HepG2 (cell line): ENCODE results near the gene SAE1. TPM values are rescaled to one million over a fixed set of nuclear protein-coding genes. Genes with fewer than 3 reads are reported as not detected.

Experiments
- CBFB ChIP-seq: sonication (generic); formaldehyde crosslinking; IDR thresholded peaks from 2 replicates; pipeline ENCODE4 v1.4.0; 2020; ENCODE audit warnings: missing genetic modification reagents
- EP300 ChIP-seq, 3 experiments: sonication (generic) in 1 of 3; formaldehyde crosslinking in 1 of 3; IDR thresholded peaks; 2 replicates each; pipeline versions ENCODE4 v1.5.1 to v1.6.1; 2011 to 2020; ENCODE audit warnings: low read depth in 2 of 3, low read length in 2 of 3, borderline replicate concordance in 1 of 3, improper control_type of control experiment in 1 of 3, mild to moderate bottlenecking in 1 of 3, missing genetic modification reagents in 1 of 3, moderate library complexity in 1 of 3
- HMG20A ChIP-seq: IDR thresholded peaks from 2 replicates; pipeline ENCODE4 v1.6.1; 2016; ENCODE audit warnings: borderline replicate concordance
- KMT2A ChIP-seq: sonication (generic); formaldehyde crosslinking; IDR thresholded peaks from 2 replicates; pipeline ENCODE4 v1.4.0; 2020; ENCODE audit warnings: missing genetic modification reagents
- MBNL3 ChIP-seq: fragments of 250-450 bp; sonication (Bioruptor Pico); conservative IDR thresholded peaks from 2 replicates; pipeline ENCODE4 v1.8.0; 2022; ENCODE audit warnings: mild to moderate bottlenecking, inconsistent platforms
- POLR2A ChIP-seq, 2 experiments: IDR thresholded peaks; 2 replicates each; pipeline ENCODE4 v1.6.1; 2011; ENCODE audit warnings: low read depth in 2 of 2, low read length in 2 of 2, mild to moderate bottlenecking in 1 of 2, moderate library complexity in 1 of 2; ENCODE audit not compliant: insufficient read depth in 1 of 2
- SIN3B ChIP-seq: fragments of 150-350 bp; IDR thresholded peaks from 2 replicates; pipeline ENCODE4 v1.6.1; 2014; ENCODE audit warnings: low read length
- SOX5 ChIP-seq: IDR thresholded peaks from 2 replicates; pipeline ENCODE4 v1.6.1; 2016; ENCODE audit warnings: borderline replicate concordance
- SSRP1 ChIP-seq: IDR thresholded peaks from 2 replicates; pipeline ENCODE4 v1.6.1; 2016; ENCODE audit warnings: control low read depth
- ZNF138 ChIP-seq: sonication (generic); formaldehyde crosslinking; IDR thresholded peaks from 2 replicates; pipeline ENCODE4 v1.5.0; 2020; ENCODE audit warnings: mild to moderate bottlenecking, low read depth, missing genetic modification reagents
- ZNF24 ChIP-seq: fragments of 450-650 bp; IDR thresholded peaks from 2 replicates; pipeline ENCODE4 v1.6.1; 2017; ENCODE audit warnings: antibody characterized with exemption, mild to moderate bottlenecking
- ZNF468 ChIP-seq: sonication (generic); formaldehyde crosslinking; IDR thresholded peaks from 2 replicates; pipeline ENCODE4 v1.8.0; 2022; ENCODE audit warnings: mild to moderate bottlenecking, moderate library complexity, missing genetic modification reagents
- polyA plus RNA-seq, 8 experiments: library from polyadenylated mRNA; depleted of rRNA in 3 of 8; stranded (reverse) in 7 of 8; unstranded in 1 of 8; fragments of >200 nt; fragmentation: Illumina TruSeq in 4 of 8; extraction: Trizol in 4 of 8; gene quantifications; 2 replicates each; pipeline versions ENCODE4 v1.2.1 to v1.2.3, GENCODE V29; 2011 to 2016; ENCODE audit warnings: low read depth in 4 of 8, missing spikeins in 1 of 8, mixed read lengths in 1 of 8; ENCODE audit not compliant: insufficient read depth in 1 of 8
- total RNA-seq, 5 experiments: library from RNA; depleted of rRNA; stranded (reverse); fragments of >200 nt; fragmentation: Illumina TruSeq; extraction: Trizol; gene quantifications; 2 replicates each; pipeline ENCODE4 v1.2.3, GENCODE V29; 2016; ENCODE audit warnings: low read depth in 1 of 5
- TF ChIP-seq, protein P1 (sequence below): sonication (generic); formaldehyde crosslinking; IDR thresholded peaks from 2 replicates; pipeline ENCODE4 v1.4.0; 2020; ENCODE audit warnings: missing genetic modification reagents, borderline replicate concordance
- TF ChIP-seq, protein P2 (sequence below): sonication (generic); formaldehyde crosslinking; IDR thresholded peaks from 2 replicates; pipeline ENCODE4 v1.4.0; 2020; ENCODE audit warnings: missing genetic modification reagents, borderline replicate concordance
- TF ChIP-seq, protein P3 (sequence below): sonication (generic); formaldehyde crosslinking; IDR thresholded peaks from 2 replicates; pipeline ENCODE4 v1.9.0; 2022; ENCODE audit warnings: low read depth, missing genetic modification reagents
- TF ChIP-seq, protein P4 (sequence below): sonication (generic); formaldehyde crosslinking; IDR thresholded peaks from 2 replicates; pipeline ENCODE4 v1.8.0; 2022; ENCODE audit warnings: missing genetic modification reagents, mild to moderate bottlenecking, borderline replicate concordance
- TF ChIP-seq, protein P5 (sequence below): sonication (generic); formaldehyde crosslinking; IDR thresholded peaks from 2 replicates; pipeline ENCODE4 v1.5.0; 2020; ENCODE audit warnings: mild to moderate bottlenecking, missing genetic modification reagents, moderate library complexity

The SAE1 gene
- total and polyA plus RNA-seq, 2 of the 13 experiments (the other 11 are each of a cell fraction or from before 2014, with no cell fraction given) = 87.6 to 197 TPM

DNA sequence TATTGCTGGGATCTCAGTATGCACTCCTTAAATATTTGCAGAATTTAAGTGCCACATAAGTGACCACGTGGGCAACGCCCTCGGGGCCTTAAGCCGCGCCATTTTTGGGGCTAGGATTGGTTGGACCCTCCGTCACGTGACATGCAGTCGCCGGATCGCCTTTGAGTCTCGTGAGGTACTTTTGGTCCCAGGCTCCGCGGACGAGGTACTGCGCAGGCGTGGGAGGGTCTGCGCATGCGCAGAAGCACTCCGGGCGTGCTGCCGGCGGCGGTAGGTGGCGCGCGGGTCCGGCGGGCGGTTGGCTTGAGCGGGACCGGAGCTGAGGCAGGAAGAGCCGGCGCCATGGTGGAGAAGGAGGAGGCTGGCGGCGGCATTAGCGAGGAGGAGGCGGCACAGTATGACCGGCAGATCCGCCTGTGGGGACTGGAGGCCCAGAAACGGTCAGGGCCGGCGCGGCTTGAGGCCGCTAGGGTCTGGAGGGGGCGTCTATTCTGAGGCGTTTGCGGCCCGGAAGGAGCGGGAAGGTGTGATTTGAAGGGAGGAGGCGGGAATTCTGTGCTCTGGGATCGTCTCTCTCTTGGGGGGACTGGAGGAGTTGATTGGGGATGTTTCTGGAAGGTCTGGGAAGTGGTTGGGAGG lies at the start of gene SAE1 (continued):
- TF ChIP-seq, protein P1, sequence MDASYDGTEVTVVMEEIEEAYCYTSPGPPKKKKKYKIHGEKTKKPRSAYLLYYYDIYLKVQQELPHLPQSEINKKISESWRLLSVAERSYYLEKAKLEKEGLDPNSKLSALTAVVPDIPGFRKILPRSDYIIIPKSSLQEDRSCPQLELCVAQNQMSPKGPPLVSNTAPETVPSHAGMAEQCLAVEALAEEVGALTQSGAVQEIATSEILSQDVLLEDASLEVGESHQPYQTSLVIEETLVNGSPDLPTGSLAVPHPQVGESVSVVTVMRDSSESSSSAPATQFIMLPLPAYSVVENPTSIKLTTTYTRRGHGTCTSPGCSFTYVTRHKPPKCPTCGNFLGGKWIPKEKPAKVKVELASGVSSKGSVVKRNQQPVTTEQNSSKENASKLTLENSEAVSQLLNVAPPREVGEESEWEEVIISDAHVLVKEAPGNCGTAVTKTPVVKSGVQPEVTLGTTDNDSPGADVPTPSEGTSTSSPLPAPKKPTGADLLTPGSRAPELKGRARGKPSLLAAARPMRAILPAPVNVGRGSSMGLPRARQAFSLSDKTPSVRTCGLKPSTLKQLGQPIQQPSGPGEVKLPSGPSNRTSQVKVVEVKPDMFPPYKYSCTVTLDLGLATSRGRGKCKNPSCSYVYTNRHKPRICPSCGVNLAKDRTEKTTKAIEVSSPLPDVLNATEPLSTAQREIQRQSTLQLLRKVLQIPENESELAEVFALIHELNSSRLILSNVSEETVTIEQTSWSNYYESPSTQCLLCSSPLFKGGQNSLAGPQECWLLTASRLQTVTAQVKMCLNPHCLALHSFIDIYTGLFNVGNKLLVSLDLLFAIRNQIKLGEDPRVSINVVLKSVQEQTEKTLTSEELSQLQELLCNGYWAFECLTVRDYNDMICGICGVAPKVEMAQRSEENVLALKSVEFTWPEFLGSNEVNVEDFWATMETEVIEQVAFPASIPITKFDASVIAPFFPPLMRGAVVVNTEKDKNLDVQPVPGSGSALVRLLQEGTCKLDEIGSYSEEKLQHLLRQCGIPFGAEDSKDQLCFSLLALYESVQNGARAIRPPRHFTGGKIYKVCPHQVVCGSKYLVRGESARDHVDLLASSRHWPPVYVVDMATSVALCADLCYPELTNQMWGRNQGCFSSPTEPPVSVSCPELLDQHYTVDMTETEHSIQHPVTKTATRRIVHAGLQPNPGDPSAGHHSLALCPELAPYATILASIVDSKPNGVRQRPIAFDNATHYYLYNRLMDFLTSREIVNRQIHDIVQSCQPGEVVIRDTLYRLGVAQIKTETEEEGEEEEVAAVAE (CRISPR knock-in tag) = no peak; the same call in 1 of the 2 replicates
- TF ChIP-seq ZNF138 (CRISPR knock-in tag) = peak; percentile 56; the same call in 1 of the 2 replicates
- TF ChIP-seq SIN3B = no peak
- no peak for TF ChIP-seq ZNF468 (CRISPR knock-in tag)
- TF ChIP-seq EP300 (IDR thresholded peaks at IDR 0.05; ENCODE audit: low read depth in 2 of 2, low read length in 2 of 2) = no peak
- TF ChIP-seq EP300 (CRISPR knock-in tag; IDR thresholded peaks at IDR 0.05; ENCODE audit: borderline replicate concordance) = no peak
- TF ChIP-seq, protein P2, sequence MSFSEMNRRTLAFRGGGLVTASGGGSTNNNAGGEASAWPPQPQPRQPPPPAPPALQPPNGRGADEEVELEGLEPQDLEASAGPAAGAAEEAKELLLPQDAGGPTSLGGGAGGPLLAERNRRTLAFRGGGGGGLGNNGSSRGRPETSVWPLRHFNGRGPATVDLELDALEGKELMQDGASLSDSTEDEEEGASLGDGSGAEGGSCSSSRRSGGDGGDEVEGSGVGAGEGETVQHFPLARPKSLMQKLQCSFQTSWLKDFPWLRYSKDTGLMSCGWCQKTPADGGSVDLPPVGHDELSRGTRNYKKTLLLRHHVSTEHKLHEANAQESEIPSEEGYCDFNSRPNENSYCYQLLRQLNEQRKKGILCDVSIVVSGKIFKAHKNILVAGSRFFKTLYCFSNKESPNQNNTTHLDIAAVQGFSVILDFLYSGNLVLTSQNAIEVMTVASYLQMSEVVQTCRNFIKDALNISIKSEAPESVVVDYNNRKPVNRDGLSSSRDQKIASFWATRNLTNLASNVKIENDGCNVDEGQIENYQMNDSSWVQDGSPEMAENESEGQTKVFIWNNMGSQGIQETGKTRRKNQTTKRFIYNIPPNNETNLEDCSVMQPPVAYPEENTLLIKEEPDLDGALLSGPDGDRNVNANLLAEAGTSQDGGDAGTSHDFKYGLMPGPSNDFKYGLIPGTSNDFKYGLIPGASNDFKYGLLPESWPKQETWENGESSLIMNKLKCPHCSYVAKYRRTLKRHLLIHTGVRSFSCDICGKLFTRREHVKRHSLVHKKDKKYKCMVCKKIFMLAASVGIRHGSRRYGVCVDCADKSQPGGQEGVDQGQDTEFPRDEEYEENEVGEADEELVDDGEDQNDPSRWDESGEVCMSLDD = no peak
- no peak for TF ChIP-seq MBNL3 (CRISPR knock-in tag)
- peak; percentile 61; the same call in 1 of the 2 replicates for TF ChIP-seq SOX5 (CRISPR knock-in tag)
- no peak for TF ChIP-seq ZNF24
- TF ChIP-seq CBFB = peak; percentile 18; the same call in 1 of the 2 replicates
- TF ChIP-seq POLR2A (IDR thresholded peaks at IDR 0.05; ENCODE audit: insufficient read depth in 1 of 2, low read depth in 2 of 2, low read length in 2 of 2) = peak; percentile 45 to 81; a peak in 3 of 4 replicates
- no peak for TF ChIP-seq HMG20A (CRISPR knock-in tag)
- TF ChIP-seq, protein P3, sequence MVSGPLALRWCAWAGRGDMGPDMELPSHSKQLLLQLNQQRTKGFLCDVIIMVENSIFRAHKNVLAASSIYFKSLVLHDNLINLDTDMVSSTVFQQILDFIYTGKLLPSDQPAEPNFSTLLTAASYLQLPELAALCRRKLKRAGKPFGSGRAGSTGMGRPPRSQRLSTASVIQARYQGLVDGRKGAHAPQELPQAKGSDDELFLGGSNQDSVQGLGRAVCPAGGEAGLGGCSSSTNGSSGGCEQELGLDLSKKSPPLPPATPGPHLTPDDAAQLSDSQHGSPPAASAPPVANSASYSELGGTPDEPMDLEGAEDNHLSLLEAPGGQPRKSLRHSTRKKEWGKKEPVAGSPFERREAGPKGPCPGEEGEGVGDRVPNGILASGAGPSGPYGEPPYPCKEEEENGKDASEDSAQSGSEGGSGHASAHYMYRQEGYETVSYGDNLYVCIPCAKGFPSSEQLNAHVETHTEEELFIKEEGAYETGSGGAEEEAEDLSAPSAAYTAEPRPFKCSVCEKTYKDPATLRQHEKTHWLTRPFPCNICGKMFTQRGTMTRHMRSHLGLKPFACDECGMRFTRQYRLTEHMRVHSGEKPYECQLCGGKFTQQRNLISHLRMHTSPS = 0 out of 2 replicates have a peak, but pooled peaks have one; percentile 23
- peak; percentile 70; the same call in 1 of the 2 replicates for TF ChIP-seq KMT2A (CRISPR knock-in tag)
- TF ChIP-seq, protein P4, sequence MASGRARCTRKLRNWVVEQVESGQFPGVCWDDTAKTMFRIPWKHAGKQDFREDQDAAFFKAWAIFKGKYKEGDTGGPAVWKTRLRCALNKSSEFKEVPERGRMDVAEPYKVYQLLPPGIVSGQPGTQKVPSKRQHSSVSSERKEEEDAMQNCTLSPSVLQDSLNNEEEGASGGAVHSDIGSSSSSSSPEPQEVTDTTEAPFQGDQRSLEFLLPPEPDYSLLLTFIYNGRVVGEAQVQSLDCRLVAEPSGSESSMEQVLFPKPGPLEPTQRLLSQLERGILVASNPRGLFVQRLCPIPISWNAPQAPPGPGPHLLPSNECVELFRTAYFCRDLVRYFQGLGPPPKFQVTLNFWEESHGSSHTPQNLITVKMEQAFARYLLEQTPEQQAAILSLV (CRISPR knock-in tag) = peak; percentile 86; the same call in 1 of the 2 replicates
- TF ChIP-seq SSRP1 = no peak
- TF ChIP-seq, protein P5, sequence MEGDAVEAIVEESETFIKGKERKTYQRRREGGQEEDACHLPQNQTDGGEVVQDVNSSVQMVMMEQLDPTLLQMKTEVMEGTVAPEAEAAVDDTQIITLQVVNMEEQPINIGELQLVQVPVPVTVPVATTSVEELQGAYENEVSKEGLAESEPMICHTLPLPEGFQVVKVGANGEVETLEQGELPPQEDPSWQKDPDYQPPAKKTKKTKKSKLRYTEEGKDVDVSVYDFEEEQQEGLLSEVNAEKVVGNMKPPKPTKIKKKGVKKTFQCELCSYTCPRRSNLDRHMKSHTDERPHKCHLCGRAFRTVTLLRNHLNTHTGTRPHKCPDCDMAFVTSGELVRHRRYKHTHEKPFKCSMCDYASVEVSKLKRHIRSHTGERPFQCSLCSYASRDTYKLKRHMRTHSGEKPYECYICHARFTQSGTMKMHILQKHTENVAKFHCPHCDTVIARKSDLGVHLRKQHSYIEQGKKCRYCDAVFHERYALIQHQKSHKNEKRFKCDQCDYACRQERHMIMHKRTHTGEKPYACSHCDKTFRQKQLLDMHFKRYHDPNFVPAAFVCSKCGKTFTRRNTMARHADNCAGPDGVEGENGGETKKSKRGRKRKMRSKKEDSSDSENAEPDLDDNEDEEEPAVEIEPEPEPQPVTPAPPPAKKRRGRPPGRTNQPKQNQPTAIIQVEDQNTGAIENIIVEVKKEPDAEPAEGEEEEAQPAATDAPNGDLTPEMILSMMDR (CRISPR knock-in tag) = peak; percentile 90
